ENCODE results near the gene TMCC1. TPM values are rescaled to one million over a fixed set of nuclear protein-coding genes. Genes with fewer than 3 reads are reported as not detected.

TMCC1 gene
- 12.3 and 63.7 TPM in 2 replicates for total RNA-seq

DNA sequence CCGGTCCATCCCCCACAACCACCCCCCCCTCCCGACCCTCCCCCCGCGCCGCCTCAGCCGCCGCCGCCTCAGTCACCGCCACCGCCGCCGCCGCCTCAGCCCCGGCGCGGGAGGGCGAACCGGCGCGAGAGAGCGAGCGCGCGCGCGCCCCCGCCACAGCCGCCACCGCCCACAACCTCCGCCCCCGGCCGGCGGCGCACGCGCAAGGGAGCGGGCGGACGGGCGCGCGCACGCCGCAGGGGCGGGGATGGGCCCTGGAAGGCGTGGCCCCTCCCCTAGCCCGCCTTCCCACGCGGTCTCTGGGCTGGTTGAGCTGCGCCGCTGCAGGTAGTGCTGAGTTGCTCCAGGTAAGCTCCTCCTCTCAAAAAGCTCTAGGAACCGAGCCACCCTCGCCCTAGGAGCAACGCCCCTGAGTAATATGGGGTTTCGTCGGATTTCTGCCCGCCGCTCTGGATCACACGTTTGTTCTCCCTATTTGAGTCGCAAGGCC is at the start of gene TMCC1:
Gene TMCC1 (minus strand): TSS at position 131 of the 490 bp plus-strand sequence.

GRCh38 chr3:129606636-129607390 is 286.7 kb downstream of the TMCC1 start, which contains the start of gene PLXND1:
Gene PLXND1, minus strand, starts transcription at chr3:129606676. Its CDS starts 37 bp downstream, at chr3:129606639.

Other genes with a start within 250 kb of the TMCC1 start
- gene TRH, start 81.0 kb upstream of the TMCC1 start, total RNA-seq, result under 0.01 and 0.38 TPM in 2 replicates
- gene ALG1L2, start 188.1 kb upstream of the TMCC1 start, total RNA-seq, result 0.19 and 0.85 TPM in 2 replicates